Upper lobe of right lung (tissue), 1 donor: ENCODE data around the gene PXDN. TPM values are rescaled to one million over a fixed set of nuclear protein-coding genes. Genes with fewer than 3 reads are reported as not detected.
"Not testable (repeated sequence)": the region's sequence is repeated elsewhere in the genome, so short reads cannot be mapped to it uniquely, and the experiment has no call there.

Experiments used
- ATAC-seq: fragments of 200-7000 bp; cut with Tn5 transposase; one replicate; pipeline ENCODE4 v1.9.1; 2020; ENCODE audit warnings: mild to moderate bottlenecking, moderate library complexity
- DNase-seq: peaks from one replicate; pipeline ENCODE4 v3.0.0-alpha.2; 2020
- H3K27ac ChIP-seq: fragments of 200-600 bp; one replicate; pipeline ENCODE4 v1.8.0; 2022
- H3K27me3 ChIP-seq: fragments of 200-600 bp; one replicate; pipeline ENCODE4 v1.8.0; 2022; ENCODE audit warnings: mild to moderate bottlenecking
- H3K36me3 ChIP-seq: fragments of 200-600 bp; one replicate; pipeline ENCODE4 v1.8.0; 2022
- H3K4me1 ChIP-seq: fragments of 200-600 bp; one replicate; pipeline ENCODE4 v1.8.0; 2022
- H3K4me3 ChIP-seq: fragments of 200-600 bp; one replicate; pipeline ENCODE4 v1.8.0; 2022; ENCODE audit warnings: mild to moderate bottlenecking
- H3K9me3 ChIP-seq: fragments of 200-600 bp; one replicate; pipeline ENCODE4 v1.8.0; 2022
- intact Hi-C: fragments of 100-400 bp; cut with DNase I; formaldehyde crosslinking; loops from one replicate; pipeline ENCODE4 v1.11.0; 2022
- total RNA-seq: library from RNA; stranded (reverse); fragmentation: NEBNext Ultra II Directional; extraction: Animal tissue kit (Norgen Biotek cat#: 25700); gene quantifications from one replicate; pipeline ENCODE4 v1.2.1, GENCODE V29; 2021
- TF ChIP-seq, protein P1 (sequence below): fragments of 200-600 bp; IDR thresholded peaks from one replicate; pipeline ENCODE4 v1.8.0; 2022; ENCODE audit warnings: antibody characterized with exemption
- donor health status: DM: no; HTN: yes; CAD: no; lungs with severe emphysema.

PXDN gene
- total RNA-seq, 1 donor from 2014 or later, result 58.4 TPM

DNA sequence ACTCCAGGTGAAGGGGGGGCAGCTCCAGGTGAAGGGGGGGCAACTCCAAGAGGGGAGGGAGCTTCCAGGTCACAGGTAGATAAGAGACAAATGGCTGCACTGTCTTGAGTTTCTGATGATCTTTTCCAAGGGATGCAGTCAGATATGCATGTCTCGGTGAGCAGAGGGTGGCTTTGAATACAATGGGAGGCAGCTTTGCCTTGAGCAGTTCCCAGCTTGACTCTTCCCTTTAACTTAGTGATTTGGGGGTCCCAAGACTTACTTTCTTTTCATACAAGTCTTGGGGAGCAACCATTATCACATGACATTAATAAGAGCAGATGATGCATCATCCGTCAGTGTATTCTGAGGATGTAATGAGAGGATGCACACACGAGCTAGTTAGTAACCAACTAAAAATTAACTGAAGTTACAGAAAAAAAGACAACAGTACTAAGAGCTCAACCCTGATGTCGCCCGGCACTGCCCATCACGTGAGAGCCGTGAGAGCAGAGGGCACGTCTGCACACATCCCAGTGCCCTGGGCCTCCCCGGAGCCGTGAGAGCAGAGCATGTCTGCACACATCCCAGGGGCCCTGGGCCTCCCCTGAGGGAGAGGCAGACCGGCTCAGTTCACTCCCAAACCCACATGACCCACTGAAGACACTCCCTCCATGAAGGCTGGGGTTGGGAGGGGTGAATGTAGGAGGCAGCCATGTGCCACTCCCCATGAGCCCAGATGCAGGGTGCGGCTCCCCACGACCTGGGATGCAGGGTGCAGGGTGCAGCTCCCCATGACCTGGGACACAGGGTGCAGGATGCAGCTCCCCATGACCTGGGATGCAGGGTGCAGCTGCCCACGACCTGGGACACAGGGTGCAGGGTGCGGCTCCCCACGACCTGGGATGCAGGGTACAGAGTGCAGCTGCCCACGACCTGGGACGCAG lies 39.4 kb downstream of the PXDN start:
- H3K4me1 ChIP-seq, result peaks cover 15% of the 10 kb centered on the region

DNA sequence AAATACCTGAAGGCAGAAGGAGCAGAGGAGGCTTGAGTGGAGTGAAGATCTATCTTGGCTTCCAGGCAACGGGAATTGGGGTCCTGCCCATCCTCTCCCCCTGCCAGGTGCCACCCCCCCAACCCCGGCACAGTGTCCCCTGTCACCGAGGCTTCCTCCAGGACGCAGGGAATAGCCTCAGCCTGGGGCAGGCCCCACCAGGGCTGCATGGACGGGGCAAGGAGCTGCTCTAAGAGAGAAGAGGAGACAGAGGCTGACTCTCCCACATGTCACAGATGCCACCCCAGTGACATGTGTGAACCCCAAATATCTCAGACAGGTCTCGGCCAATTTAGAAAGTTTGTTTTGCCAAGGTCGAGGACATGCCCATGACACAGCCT lies 42.1 kb downstream of the PXDN start:
- ATAC-seq, result peak; percentile 6
- TF ChIP-seq, protein P1, sequence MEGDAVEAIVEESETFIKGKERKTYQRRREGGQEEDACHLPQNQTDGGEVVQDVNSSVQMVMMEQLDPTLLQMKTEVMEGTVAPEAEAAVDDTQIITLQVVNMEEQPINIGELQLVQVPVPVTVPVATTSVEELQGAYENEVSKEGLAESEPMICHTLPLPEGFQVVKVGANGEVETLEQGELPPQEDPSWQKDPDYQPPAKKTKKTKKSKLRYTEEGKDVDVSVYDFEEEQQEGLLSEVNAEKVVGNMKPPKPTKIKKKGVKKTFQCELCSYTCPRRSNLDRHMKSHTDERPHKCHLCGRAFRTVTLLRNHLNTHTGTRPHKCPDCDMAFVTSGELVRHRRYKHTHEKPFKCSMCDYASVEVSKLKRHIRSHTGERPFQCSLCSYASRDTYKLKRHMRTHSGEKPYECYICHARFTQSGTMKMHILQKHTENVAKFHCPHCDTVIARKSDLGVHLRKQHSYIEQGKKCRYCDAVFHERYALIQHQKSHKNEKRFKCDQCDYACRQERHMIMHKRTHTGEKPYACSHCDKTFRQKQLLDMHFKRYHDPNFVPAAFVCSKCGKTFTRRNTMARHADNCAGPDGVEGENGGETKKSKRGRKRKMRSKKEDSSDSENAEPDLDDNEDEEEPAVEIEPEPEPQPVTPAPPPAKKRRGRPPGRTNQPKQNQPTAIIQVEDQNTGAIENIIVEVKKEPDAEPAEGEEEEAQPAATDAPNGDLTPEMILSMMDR, result no peak
- no peak for DNase-seq
- Histone ChIP-seq H3K36me3 (no peaks in the 10 kb centered on the region), H3K4me3 (no peak overlapping the region), H3K4me1 (peaks cover 13% of the 10 kb centered on the region), H3K9me3 (no peaks in the 10 kb centered on the region), H3K27me3 (no peaks in the 10 kb centered on the region), H3K27ac (no peak overlapping the region)
- intact Hi-C loops, result no loop called here

More for the DNA sequence above, 39.4 kb downstream of the PXDN start:
- H3K9me3 ChIP-seq, result no peaks in the 10 kb centered on the region
- TF ChIP-seq, protein P1, result no peak
- H3K4me3 ChIP-seq, result no peak overlapping the region
- intact Hi-C loops, result no loop called here
- H3K36me3 ChIP-seq, result no peaks in the 10 kb centered on the region
- H3K27me3 ChIP-seq, result no peaks in the 10 kb centered on the region
- H3K27ac ChIP-seq, result no peak overlapping the region
- DNase-seq, result no peak
- ATAC-seq, result no peak

- DNase-seq (no peak), ATAC-seq (peak; percentile 42)
- intact Hi-C loops, result no loop called here
- no peaks in the 10 kb centered on the region for H3K36me3 ChIP-seq
- no peaks in the 10 kb centered on the region for H3K27me3 ChIP-seq
- H3K4me1 ChIP-seq, result peaks cover 14% of the 10 kb centered on the region
- H3K27ac ChIP-seq, result no peak overlapping the region
- H3K4me3 ChIP-seq, result no peak overlapping the region
- TF ChIP-seq, protein P1, result no peak
- H3K9me3 ChIP-seq, result no peaks in the 10 kb centered on the region
Observed at GRCh38 chr2:1701556-1702185, 42.6 kb downstream of the PXDN start.

- H3K4me1 ChIP-seq, result peaks cover 14% of the 10 kb centered on the region
- ATAC-seq, result no peak
- no peaks in the 10 kb centered on the region for H3K9me3 ChIP-seq
- intact Hi-C loops, result no loop called here
- no peaks in the 10 kb centered on the region for H3K27me3 ChIP-seq
- H3K4me3 ChIP-seq, result no peak overlapping the region
- TF ChIP-seq, protein P1, result no peak
- DNase-seq, result no peak
- H3K27ac ChIP-seq, result no peak overlapping the region
- H3K36me3 ChIP-seq, result no peaks in the 10 kb centered on the region
Observed at GRCh38 chr2:1701020-1701419, 43.3 kb downstream of the PXDN start.

DNA sequence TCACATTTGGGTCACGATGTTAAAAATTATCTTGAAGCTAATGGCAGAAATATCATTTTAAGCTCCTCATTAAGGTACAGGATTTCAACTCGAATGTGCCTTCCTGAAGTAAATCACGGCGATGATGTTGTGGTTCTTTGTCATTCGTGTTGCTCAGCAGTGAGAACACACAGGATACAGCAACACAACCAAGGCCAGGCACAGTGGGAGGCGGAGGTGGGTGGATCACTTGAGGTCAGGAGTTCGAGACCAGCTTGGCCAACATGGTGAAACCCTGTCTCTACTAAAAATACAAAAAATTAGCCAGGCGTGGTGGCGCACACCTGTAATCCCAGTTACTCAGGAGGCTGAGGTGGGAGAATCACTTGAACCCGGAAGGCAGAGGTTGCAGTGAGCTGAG lies 43.9 kb downstream of the PXDN start:
- ATAC-seq, H3K27ac ChIP-seq, H3K36me3 ChIP-seq, H3K4me3 ChIP-seq, H3K9me3 ChIP-seq, intact Hi-C loops, DNase-seq, H3K27me3 ChIP-seq: not testable (repeated sequence)
- H3K4me1 ChIP-seq, result peaks cover 14% of the 10 kb centered on the region
